H1 (cell line): ENCODE measurements around the gene PLPP2. TPM values are rescaled to one million over a fixed set of nuclear protein-coding genes. Genes with fewer than 3 reads are reported as not detected.

Experiments
- BACH1 ChIP-seq: IDR thresholded peaks from 2 replicates; pipeline ENCODE4 v1.6.1; 2012; ENCODE audit warnings: low read length, improper control_type of control experiment
- CHD7 ChIP-seq: fragments of 300-600 bp; sonication (generic); IDR thresholded peaks from 2 replicates; pipeline ENCODE4 v1.7.1; 2012; ENCODE audit warnings: low read length, moderate library complexity, mild to moderate bottlenecking, inconsistent platforms; ENCODE audit not compliant: insufficient replicate concordance
- FOSL1 ChIP-seq: IDR thresholded peaks from 2 replicates; pipeline ENCODE4 v1.6.1; 2011; ENCODE audit warnings: mild to moderate bottlenecking, low read depth, low read length, moderate library complexity; ENCODE audit not compliant: insufficient read depth
- MAFK ChIP-seq: IDR thresholded peaks from 2 replicates; pipeline ENCODE4 v1.6.1; 2012; ENCODE audit warnings: low read depth, mild to moderate bottlenecking, improper control_type of control experiment, low read length
- MAX ChIP-seq: IDR thresholded peaks from 2 replicates; pipeline ENCODE4 v1.6.1; 2012; ENCODE audit warnings: inconsistent platforms
- POLR2A ChIP-seq, 2 experiments: IDR thresholded peaks; 1 replicate in 1 of 2; 2 replicates in 1 of 2; pipeline ENCODE4 v1.6.1; 2011; ENCODE audit warnings: low read depth in 2 of 2, low read length in 2 of 2, mild to moderate bottlenecking in 2 of 2; ENCODE audit errors: control extremely low read depth in 1 of 2
- SIRT6 ChIP-seq: IDR thresholded peaks from one replicate; pipeline ENCODE4 v1.7.1; 2012; ENCODE audit warnings: low read length, inconsistent platforms
- SP1 ChIP-seq: IDR thresholded peaks from 2 replicates; pipeline ENCODE4 v1.6.1; 2011; ENCODE audit warnings: low read depth, low read length
- SUZ12 ChIP-seq: fragments of 200-600 bp; sonication (generic); IDR thresholded peaks from 2 replicates; pipeline ENCODE4 v1.6.1; 2012; ENCODE audit warnings: mild to moderate bottlenecking, inconsistent platforms, low read length, moderate library complexity, mixed read lengths
- TBP ChIP-seq: IDR thresholded peaks from 2 replicates; pipeline ENCODE4 v1.6.1; 2011; ENCODE audit warnings: low read depth, low read length, improper control_type of control experiment
- YY1 ChIP-seq: IDR thresholded peaks from 2 replicates; pipeline ENCODE4 v1.6.1; 2011; ENCODE audit warnings: low read depth, mild to moderate bottlenecking, low read length
- polyA plus RNA-seq, 7 experiments: library from polyadenylated mRNA; depleted of rRNA in 3 of 7; stranded (reverse) in 5 of 7; unstranded in 2 of 7; fragments of >200 nt in 5 of 7; fragments of 200-250 nt in 2 of 7; gene quantifications; 1 replicate in 5 of 7; 2 replicates in 1 of 7; 4 replicates in 1 of 7; pipeline versions ENCODE4 v1.2.1 to v1.2.3, GENCODE V29; 2011 to 2013; ENCODE audit warnings: missing spikeins in 2 of 7, mixed read lengths in 2 of 7
- total RNA-seq: library from RNA; stranded (reverse); fragmentation: NEBNext Ultra II Directional; extraction: Animal tissue kit (Norgen Biotek cat#: 25700); gene quantifications from 2 replicates; pipeline ENCODE4 v1.2.1, GENCODE V29; 2021

Gene PLPP2
- total and polyA plus RNA-seq, 2 of the 8 experiments (the other 6 are each of a cell fraction or from before 2014, with no cell fraction given) = 101 to 195 TPM

- no peak for TF ChIP-seq CHD7
- no peak for TF ChIP-seq MAFK
- no peak for TF ChIP-seq BACH1
- no peak for TF ChIP-seq FOSL1
- TF ChIP-seq YY1 = no peak
- TF ChIP-seq SIRT6 = no peak
- no peak for TF ChIP-seq POLR2A (IDR thresholded peaks at IDR 0.05; ENCODE audit: control extremely low read depth in 1 of 2, low read depth in 2 of 2, low read length in 2 of 2)
- no peak for TF ChIP-seq SP1
- no peak for TF ChIP-seq TBP
- no peak for TF ChIP-seq MAX
- TF ChIP-seq SUZ12 = no peak
Observed at GRCh38 chr19:338421-338820, 47.2 kb upstream of the PLPP2 start (continued).
